ENCODE data around the gene CFAP299.

The CFAP299 gene

GRCh38 chr4:80814266-80814665 lies 478.7 kb downstream of the CFAP299 start:
- TF ChIP-seq, protein P1, sequence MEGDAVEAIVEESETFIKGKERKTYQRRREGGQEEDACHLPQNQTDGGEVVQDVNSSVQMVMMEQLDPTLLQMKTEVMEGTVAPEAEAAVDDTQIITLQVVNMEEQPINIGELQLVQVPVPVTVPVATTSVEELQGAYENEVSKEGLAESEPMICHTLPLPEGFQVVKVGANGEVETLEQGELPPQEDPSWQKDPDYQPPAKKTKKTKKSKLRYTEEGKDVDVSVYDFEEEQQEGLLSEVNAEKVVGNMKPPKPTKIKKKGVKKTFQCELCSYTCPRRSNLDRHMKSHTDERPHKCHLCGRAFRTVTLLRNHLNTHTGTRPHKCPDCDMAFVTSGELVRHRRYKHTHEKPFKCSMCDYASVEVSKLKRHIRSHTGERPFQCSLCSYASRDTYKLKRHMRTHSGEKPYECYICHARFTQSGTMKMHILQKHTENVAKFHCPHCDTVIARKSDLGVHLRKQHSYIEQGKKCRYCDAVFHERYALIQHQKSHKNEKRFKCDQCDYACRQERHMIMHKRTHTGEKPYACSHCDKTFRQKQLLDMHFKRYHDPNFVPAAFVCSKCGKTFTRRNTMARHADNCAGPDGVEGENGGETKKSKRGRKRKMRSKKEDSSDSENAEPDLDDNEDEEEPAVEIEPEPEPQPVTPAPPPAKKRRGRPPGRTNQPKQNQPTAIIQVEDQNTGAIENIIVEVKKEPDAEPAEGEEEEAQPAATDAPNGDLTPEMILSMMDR (IDR thresholded peaks at IDR 0.05; ENCODE audit: low read depth, low read length, missing control alignments): no peak
- no peak overlapping the region for H3K4me3 ChIP-seq (replicated peaks; ENCODE audit: low read depth, low read length)
- DNase-seq (ENCODE audit: extremely low read depth, low read depth): no peak

DNA sequence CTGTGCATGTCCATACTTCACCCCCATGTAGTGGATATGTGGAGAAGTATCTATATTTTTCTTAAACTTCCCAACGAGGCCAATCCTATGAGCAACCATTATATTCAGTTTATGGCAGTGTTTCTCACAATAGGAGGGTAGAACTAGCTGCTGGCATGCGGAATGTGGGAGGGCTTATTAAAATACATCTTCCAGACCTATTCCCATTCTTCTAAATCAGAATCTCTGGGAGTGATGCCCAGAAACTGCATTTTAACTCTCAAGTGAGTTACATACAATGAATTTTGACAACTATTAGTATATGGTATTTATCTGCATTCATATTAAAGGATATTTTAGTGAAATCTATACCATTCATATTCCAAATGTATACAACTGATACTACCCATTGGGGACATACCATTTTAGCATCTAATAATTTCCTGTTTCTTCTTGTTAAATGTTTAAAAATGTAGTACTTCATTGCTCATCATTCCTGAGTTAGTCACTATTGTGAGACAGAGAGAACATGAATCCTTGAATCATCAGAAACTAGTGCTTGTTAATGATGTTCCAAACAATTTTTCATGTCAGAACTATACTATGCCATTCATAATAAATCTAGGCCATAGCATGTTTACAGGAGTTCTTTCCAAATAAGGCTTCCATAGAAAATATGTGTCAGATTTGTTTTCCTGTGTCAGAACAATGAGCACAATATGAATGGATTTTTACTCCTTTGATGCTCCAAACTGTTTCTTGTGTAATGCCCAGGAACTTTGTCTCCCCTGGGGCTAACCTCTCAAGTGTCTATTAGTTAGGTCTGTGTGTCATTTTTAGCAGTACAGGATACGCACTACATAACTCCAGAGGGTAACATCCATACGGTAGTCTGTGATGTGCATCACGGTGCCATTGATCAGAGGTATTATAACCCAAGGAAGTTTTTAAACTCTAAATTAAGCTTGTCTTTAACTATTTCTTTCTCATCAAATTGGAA lies 496.1 kb downstream of the CFAP299 start:
- DNase-seq (ENCODE audit: extremely low read depth, low read depth): no peak
- TF ChIP-seq, protein P1 (IDR thresholded peaks at IDR 0.05; ENCODE audit: low read depth, low read length, missing control alignments): no peak
- no peak overlapping the region for H3K4me3 ChIP-seq (replicated peaks; ENCODE audit: low read depth, low read length)

DNA sequence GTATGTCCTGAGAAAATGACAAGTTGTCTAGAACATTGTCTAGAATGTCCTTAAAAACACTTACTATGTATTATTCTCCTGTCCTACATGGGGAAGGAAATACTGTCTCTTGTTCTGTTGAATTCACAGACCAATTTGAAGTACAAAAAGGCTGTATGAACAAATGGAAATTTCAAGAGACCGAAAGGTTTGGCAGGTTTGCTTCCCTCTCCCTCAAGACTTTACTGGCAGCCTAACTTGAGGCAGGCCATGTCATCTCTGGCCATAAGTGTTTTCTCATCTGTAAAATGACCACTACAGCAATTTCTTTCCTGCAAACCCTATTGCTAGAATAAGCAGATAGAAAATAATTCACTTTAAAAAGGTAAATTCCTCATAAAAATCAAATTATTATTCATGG lies 503.8 kb downstream of the CFAP299 start:
- no peak for DNase-seq (ENCODE audit: extremely low read depth, low read depth)
- H3K4me3 ChIP-seq (replicated peaks; ENCODE audit: low read depth, low read length): no peak overlapping the region

DNA sequence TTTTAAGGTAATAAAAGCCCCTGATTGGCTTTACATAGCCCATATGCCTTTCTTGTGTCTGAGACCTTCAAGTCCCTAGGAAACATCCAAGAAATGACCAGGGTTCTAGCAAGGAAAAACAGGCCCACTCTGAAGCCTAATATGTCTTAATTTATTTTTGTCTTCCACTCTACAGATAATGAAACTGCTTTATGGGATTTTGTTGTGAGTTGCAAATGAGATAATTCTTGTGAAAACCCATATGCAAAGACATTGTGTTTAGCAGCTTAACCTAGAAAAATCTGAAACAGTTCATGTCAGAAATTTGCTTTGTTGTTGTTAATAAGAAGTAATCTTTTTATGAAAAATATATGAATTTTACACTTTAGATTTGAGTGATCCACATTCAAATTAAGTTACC lies 504.3 kb downstream of the CFAP299 start:
- H3K4me3 ChIP-seq (replicated peaks; ENCODE audit: low read depth, low read length): no peak overlapping the region
- DNase-seq (ENCODE audit: extremely low read depth, low read depth): no peak
- TF ChIP-seq, protein P1 (IDR thresholded peaks at IDR 0.05; ENCODE audit: low read depth, low read length, missing control alignments): no peak

More for the DNA sequence above, 503.8 kb downstream of the CFAP299 start:
- TF ChIP-seq, protein P1 (IDR thresholded peaks at IDR 0.05; ENCODE audit: low read depth, low read length, missing control alignments): no peak

DNA sequence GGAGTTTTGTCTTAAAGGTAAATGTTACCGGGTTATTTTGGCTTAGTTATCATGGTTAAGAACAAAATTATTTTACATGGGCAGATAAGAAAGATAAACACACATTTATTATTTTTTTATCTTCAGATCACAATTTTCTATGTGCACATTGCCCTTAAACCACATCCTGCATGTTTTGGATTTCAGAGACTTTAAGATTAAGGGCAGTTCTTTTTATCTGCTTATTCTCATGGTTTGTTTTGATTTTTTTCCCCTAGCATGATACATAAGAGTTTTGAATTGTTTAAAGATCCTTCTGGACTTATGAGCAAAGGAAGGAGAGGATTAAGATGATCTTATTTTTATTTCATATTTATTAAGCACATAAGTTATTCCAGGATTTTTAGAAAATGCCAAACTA lies 504.9 kb downstream of the CFAP299 start:
- TF ChIP-seq, protein P1 (IDR thresholded peaks at IDR 0.05; ENCODE audit: low read depth, low read length, missing control alignments): no peak
- no peak overlapping the region for H3K4me3 ChIP-seq (replicated peaks; ENCODE audit: low read depth, low read length)
- no peak for DNase-seq (ENCODE audit: extremely low read depth, low read depth)

DNA sequence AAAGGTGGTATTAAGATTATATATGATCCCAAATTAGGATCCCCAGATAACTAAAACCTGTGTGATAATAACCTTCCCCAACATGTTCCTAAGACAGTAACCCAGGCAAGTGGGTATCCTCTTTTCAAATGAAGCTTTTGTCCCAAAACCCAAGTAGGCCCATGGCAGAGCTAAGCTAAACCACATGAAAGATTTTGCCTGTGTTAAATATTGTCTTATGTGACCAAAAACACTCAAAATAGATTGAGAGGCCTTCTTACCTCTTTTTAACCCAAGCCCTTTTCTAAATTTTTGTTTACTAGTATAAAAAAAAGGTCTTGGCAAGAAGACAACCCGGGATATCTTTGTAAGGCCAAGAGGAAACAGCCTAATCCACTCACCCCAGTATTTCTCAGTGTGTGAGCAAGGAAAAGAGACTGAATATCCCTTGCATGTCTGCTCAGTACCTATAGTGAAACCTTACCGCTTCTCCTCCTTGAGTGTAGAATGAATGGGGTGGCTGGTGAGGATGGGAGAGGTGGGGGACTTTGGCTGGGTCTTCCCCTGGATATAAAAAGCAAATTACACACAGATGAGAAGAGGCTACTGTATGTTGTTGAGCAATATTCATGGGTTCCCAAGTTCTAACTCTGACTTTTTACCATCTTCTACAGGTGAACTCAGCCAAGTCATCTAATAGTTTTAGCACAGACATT lies 506.2 kb downstream of the CFAP299 start:
- H3K4me3 ChIP-seq (replicated peaks; ENCODE audit: low read depth, low read length): no peak overlapping the region
- TF ChIP-seq, protein P1 (IDR thresholded peaks at IDR 0.05; ENCODE audit: low read depth, low read length, missing control alignments): no peak
- no peak for DNase-seq (ENCODE audit: extremely low read depth, low read depth)

Measured in HFF-Myc (cell line).